HG03280 (cell line): ENCODE results near the gene EYA2.
"Not testable (repeated sequence)": the region's sequence is repeated elsewhere in the genome, so short reads cannot be mapped to it uniquely, and the experiment has no call there.

Experiments used
- ATAC-seq: cut with Tn5 transposase; IDR thresholded peaks from one replicate; pipeline ENCODE4 v1.9.1; 2021; ENCODE audit warnings: mild to moderate bottlenecking, moderate library complexity; ENCODE audit not compliant: unreplicated experiment

EYA2 gene

GRCh38 chr20:46929902-46930301 is 35.3 kb downstream of the EYA2 start:
- ATAC-seq, result no peak

DNA sequence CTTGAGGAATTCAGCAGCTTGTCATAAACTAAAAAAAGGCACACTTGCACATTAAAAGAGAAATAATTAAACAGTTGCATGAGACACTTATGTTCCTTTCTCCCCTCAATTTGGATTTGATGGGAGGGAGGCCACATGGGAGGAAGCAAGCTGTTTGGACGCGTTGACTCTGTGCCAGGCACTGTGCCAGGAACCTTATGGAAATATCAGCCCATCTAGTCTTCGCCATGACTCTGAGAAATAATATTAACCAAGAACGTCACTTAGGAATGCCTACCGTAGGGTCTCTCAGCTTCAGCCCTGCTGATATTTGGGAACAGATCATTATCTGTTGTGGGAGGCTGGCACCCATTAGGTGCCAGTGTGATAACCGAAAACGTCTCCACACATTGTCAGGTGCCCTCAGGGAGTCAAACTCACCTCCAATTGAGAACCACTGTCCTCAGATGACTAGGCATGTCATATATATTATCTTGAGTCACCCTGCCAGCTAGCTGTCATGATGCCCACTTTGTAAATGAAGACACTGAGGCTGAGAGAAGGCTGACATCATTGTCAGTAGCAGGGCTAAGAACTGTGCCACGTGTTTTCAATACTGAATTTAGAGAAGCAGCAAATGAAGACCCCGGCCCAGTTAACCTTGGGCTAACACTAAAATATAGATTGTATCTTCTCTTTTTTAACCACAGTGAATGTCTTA is 36.1 kb downstream of the EYA2 start:
- no peak for ATAC-seq

DNA sequence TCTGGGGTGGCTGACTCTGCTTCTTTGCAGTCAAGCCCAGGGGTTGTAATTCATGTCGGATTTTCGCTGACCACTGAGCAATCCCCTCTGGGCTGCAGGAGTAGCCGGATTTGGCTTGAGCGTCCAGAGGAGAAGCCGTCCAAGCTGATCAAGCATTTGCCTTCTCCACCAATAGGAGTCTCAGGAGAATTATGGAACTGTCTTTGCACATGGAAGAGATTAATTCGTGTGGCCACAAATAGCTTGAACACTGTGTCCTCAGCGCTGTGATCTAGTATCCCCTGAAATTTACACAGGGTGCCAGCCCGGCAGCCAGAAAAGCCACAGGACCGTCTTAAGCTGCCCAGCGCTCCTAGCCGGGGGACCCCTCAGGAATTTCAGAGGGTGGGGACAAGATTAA is 37.1 kb downstream of the EYA2 start:
- no peak for ATAC-seq

DNA sequence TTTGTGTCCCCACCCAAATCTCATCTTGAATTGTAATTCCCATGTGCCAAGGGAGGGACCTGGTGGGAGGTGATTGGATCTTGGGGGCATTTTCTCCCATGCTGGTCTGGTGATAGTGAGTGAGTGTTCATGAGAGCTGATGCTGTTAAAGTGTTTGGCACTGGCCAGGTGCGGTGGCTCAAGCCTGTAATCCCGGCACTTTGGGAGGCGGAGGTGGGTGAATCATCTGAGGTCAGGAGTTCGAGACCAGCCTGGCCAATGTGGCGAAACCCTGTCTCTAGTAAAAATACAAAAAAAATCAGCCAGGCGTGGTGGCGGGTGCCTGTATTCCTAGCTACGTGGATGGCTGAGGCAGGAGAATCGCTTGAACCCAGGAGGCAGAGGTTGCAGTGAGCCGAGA is 37.8 kb downstream of the EYA2 start:
- not testable (repeated sequence) for ATAC-seq

- no peak for ATAC-seq
These were observed 38.5 kb downstream of the EYA2 start for GRCh38 chr20:46933150-46933549.

DNA sequence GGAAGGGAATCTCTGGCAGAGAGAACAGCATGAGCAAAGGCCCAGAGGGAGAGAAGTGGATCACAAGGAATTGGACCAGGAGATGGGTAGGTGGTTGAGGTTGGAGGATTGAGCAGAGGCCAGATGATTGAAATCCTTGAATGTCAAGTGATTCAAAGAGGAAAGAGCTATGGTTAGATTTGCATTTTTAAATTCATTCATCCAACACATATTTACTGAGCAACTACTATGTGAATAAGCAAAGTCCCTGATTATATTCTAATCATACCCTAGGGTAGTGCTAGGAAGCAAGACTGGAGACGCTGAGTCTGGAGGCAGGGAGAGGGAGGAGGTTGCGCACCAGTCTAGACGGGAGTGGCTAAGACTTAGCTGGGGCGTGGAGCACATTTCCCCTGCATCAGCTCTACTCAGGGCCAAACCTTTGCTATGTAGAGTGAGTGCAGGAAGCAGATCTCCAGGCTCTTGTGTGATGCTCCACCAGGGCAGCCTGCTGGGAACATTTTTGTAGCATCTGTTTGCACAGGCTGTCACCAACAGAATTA is 40.2 kb downstream of the EYA2 start:
- no peak for ATAC-seq

DNA sequence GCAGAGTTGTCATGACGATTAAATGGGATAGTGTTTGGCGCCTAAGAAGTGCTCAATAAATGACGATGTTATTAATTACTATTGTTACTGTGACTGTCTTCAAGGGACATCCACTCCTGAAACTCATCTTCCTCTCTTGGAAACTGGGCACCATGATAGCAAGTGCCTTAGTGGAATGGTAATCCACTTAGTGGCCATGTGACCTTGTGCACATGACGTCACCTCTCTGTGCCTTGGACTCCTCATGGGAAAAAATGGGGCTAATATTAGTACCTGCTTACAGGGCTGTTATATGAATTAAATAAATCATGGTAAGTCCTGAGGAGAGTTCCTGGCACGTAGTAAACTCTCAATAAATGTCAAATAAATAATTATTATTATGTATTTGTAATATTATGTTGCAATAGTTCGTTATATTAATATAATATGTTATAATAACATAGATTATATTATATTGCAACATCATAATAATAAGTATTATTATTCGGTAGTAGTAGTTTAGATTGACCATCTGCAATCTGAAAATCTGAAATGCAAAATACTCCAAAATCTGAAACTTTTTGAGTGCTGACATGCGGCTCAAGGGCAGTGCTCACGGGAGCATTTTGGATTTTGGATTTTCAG is 40.9 kb downstream of the EYA2 start:
- no peak for ATAC-seq

DNA sequence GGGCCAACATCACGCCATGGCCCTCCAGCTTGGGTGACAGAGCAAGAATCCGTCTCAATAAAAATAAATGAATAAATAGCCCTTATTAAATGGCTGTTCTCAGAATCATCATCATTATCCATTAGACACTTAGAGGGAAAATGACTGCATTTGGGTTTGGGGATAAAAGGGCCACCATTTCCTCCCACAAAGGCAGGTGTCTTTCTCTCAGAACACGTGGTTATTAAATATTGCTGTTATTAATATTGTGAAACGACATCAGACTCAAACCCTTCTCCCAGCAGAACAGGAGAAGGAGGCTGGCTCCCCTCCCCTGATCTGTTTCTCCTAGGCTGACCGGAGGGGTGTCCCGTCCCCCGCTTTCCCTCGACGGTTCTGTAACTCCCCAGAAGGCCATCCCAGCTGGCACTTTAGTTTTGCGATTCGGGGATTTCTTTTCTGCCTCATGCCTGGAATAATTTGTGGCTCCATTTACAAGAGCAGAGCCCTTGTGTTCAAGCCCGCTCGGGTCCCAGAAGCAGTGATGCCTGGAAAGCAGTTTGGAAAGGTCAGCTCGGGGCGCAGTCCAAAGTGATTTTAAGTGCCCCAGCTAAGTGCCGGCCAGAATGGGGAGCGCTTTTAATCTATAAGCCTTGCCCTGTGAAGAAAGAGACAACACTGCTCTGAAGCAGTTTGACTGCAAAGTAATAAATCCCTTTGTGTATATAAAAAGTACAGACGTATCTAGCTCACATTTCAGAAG is 41.9 kb downstream of the EYA2 start:
- no peak for ATAC-seq

- no peak for ATAC-seq
These were observed 42.5 kb downstream of the EYA2 start for GRCh38 chr20:46937157-46937523.

- no peak for ATAC-seq
These were observed 43.0 kb downstream of the EYA2 start for GRCh38 chr20:46937533-46938226.

DNA sequence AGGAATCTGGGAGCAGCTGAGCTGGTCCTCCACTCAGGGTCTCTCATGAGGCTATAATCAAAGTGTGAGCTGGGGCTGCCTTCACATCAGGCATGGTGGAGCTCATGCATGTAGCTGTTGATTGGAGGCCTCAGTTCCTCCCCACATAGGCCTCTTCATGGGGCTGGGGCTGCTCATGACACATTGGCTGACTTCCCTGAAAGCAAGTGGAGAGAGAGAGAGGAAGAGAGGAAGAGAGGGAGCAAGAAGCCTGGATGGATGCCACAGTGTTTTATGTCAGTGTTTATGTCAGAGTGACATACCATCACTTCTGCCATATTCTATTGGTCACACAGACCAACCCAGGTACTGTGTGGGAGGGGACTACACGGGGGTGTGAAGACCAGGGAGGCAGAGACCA is 43.8 kb downstream of the EYA2 start:
- ATAC-seq, result no peak

- ATAC-seq, result no peak
These were observed 44.7 kb downstream of the EYA2 start for GRCh38 chr20:46939031-46939965.

- ATAC-seq, result no peak
These were observed 46.0 kb downstream of the EYA2 start for GRCh38 chr20:46940616-46941015.

DNA sequence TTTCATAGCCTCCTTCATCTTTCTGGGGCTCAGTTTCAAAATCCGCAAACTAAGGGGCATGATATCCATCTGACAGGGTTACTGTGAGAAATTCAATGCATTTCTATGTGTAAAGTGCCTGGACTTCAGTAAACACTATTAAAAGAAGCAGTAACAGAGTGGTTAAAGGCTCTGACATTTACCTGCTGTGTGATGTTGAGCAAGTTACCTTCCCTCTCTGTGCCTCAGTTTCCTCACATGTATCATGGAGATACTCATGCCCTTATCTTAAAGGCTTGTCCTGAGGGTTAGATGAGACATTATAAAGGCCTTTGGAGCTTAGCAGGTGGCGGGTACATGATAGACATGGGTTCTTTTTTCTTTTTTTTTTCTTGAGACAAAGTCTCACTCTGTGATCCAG is 46.8 kb downstream of the EYA2 start:
- ATAC-seq, result no peak

DNA sequence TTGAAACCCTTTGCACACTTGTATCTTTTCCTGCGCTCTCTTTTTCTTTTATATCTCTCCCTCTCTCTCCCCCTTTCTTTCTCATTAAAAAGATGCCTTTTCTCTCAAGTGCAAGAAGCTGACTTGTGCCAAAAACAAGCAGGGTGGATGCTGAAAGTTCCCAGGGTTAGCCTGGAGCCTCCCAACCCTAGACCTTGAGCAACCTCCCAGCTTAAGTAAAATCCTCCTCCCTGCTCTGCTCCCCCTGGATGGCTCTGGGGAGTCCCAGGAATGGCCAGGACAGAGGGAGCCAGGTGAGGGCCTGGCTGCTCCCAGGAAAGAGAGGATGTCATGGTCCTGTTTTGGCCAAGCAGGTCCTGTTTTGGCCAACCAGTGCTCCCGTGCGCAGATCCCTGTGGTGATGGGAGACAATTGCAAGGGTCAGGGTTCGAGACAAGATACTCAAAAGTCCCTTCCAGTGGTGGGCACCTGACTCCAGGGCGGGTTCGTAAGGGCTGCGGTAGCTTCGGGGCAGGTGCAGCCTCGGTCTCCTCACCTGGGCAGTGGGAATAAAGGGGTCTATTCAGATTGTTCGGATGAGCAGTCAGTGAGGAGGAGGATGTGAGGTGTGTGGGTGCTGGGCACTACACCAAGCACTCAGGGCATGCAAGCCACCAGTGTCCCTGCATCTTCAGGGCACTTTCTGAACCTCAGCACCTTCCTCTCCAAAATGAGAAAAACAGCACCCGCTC is 49.4 kb downstream of the EYA2 start:
- ATAC-seq, result no peak

- no peak for ATAC-seq
These were observed 50.8 kb downstream of the EYA2 start for GRCh38 chr20:46945465-46945864.

- no peak for ATAC-seq
These were observed 51.6 kb downstream of the EYA2 start for GRCh38 chr20:46946181-46946624.

- ATAC-seq, result no peak
These were observed 52.2 kb downstream of the EYA2 start for GRCh38 chr20:46946796-46947195.

GRCh38 chr20:46948081-46948480 is 53.4 kb downstream of the EYA2 start:
- no peak for ATAC-seq

GRCh38 chr20:46951405-46951804 is 56.8 kb downstream of the EYA2 start:
- ATAC-seq, result no peak
